Tibial artery (tissue), 4 donors: ENCODE results near the gene COQ3.

Experiments used
- DNase-seq, 2 donors: peaks; one replicate each; pipeline ENCODE4 v3.0.0-alpha.2; 2019
- H3K27ac ChIP-seq, 2 donors: fragments of 200-600 bp; sonication (generic) in 1 of 2; 1 replicate in 1 of 2; 2 replicates in 1 of 2; pipeline ENCODE4 v1.5.1; 2018 to 2019; ENCODE audit warnings: mild to moderate bottlenecking in 1 of 2
- H3K27me3 ChIP-seq, 2 donors: fragments of 200-600 bp; sonication (generic) in 1 of 2; one replicate each; pipeline versions ENCODE4 v1.5.1 to v1.6.0; 2016 to 2019
- H3K36me3 ChIP-seq, 3 donors: fragments of 200-600 bp; sonication (generic) in 2 of 3; one replicate each; pipeline ENCODE4 v1.5.1; 2016 to 2019; ENCODE audit warnings: mild to moderate bottlenecking in 2 of 3
- H3K4me1 ChIP-seq, 4 donors: fragments of 200-600 bp; sonication (generic) in 2 of 4; 1 replicate in 3 of 4; 2 replicates in 1 of 4; pipeline ENCODE4 v1.5.1; 2016 to 2019
- H3K4me3 ChIP-seq, 2 donors: fragments of 200-600 bp; sonication (generic) in 1 of 2; 1 replicate in 1 of 2; 2 replicates in 1 of 2; pipeline ENCODE4 v1.5.1; 2018 to 2019; ENCODE audit warnings: mild to moderate bottlenecking in 2 of 2
- H3K9me3 ChIP-seq, 3 donors: fragments of 200-600 bp; sonication (generic) in 1 of 3; one replicate each; pipeline ENCODE4 v1.5.1; 2016 to 2019
- CTCF ChIP-seq, 2 experiments: fragments of 200-600 bp in 1 of 2; fragments of 450-650 bp in 1 of 2; IDR thresholded peaks; one replicate each; pipeline ENCODE4 v1.5.1; 2017 to 2019; ENCODE audit warnings: antibody characterized with exemption in 2 of 2, mild to moderate bottlenecking in 1 of 2, moderate library complexity in 1 of 2
- intact Hi-C: fragments of 100-400 bp; cut with DNase I; formaldehyde crosslinking; loops from one replicate; pipeline ENCODE4 v1.15.0; 2023; ENCODE audit warnings: low total_unique reads

Gene COQ3

GRCh38 chr6:99426451-99426757, 32.4 kb upstream of the COQ3 start:
- Histone ChIP-seq H3K27me3 (no peaks in the 10 kb centered on the region), H3K4me3 (peak overlapping the region; percentile 69 to 85), H3K9me3 (no peaks in the 10 kb centered on the region), H3K36me3 (peaks cover 0 to 9% (median 4%) of the 10 kb centered on the region in 3 donors), H3K4me1 (peaks cover 0 to 52% (median 38%) of the 10 kb centered on the region in 4 donors), H3K27ac (peak overlapping the region; percentile 92 to 98)
- no peak for DNase-seq
- no peak for TF ChIP-seq CTCF (IDR thresholded peaks at IDR 0.05)
- intact Hi-C loops, result no loop called here

- Histone ChIP-seq H3K27ac (peak overlapping the region; percentile 92 to 98), H3K36me3 (peaks cover 0 to 3% (median 0%) of the 10 kb centered on the region in 3 donors), H3K27me3 (no peaks in the 10 kb centered on the region), H3K4me1 (peaks cover 0 to 57% (median 41%) of the 10 kb centered on the region in 4 donors), H3K9me3 (no peaks in the 10 kb centered on the region), H3K4me3 (peak overlapping the region; percentile 69 to 85)
- no peak for TF ChIP-seq CTCF (IDR thresholded peaks at IDR 0.05)
- peak; percentile 86 to 88 for DNase-seq
- intact Hi-C loops, result no loop called here
Measured at GRCh38 chr6:99425647-99426450, 31.9 kb upstream of the COQ3 start.

GRCh38 chr6:99424761-99425646, 31.0 kb upstream of the COQ3 start, which contains the start of gene PNISR:
TSS of gene PNISR (minus strand) at chr6:99425308. CDS start at chr6:99414659, 10,649 bp downstream.
- Histone ChIP-seq H3K4me1 (peaks cover 0 to 66% (median 43%) of the 10 kb centered on the region in 4 donors), H3K4me3 (peak within 1 kb of the TSS; percentile 69 to 85), H3K9me3 (no peaks in the 10 kb centered on the region), H3K27me3 (no peaks in the 10 kb centered on the region), H3K27ac (peak within 1 kb of the TSS; percentile 92 to 98), H3K36me3 (no peaks in the 10 kb centered on the region)
- intact Hi-C loops, result loop anchor here (5.0 kb wide), 1 partner anchor 92 kb away; the partner anchor contains the start of gene USP45
- peak; percentile 94 to 95 for DNase-seq
- TF ChIP-seq CTCF (IDR thresholded peaks at IDR 0.05), result no peak

- Histone ChIP-seq H3K27ac (peak overlapping the region; percentile 92 to 98), H3K27me3 (no peaks in the 10 kb centered on the region), H3K4me1 (peaks cover 0 to 76% (median 44%) of the 10 kb centered on the region in 4 donors), H3K4me3 (peak overlapping the region; percentile 69 to 85), H3K36me3 (no peaks in the 10 kb centered on the region), H3K9me3 (no peaks in the 10 kb centered on the region)
- intact Hi-C loops, result loop anchor here (5.0 kb wide), 1 partner anchor 93 kb away; the partner anchor contains the start of gene USP45
- no peak for DNase-seq
- TF ChIP-seq CTCF (IDR thresholded peaks at IDR 0.05), result no peak
Measured at GRCh38 chr6:99424022-99424421, 30.0 kb upstream of the COQ3 start.

GRCh38 chr6:99422912-99423311, 28.9 kb upstream of the COQ3 start:
- Histone ChIP-seq H3K9me3 (no peaks in the 10 kb centered on the region), H3K4me3 (peak overlapping the region in 1 of 2 donors; percentile 85), H3K27me3 (no peaks in the 10 kb centered on the region), H3K27ac (no peak overlapping the region), H3K36me3 (no peaks in the 10 kb centered on the region), H3K4me1 (peaks cover 0 to 81% (median 44%) of the 10 kb centered on the region in 4 donors)
- intact Hi-C loops, result loop anchor here (5.0 kb wide), 1 partner anchor 94 kb away; the partner anchor contains the start of gene USP45
- no peak for TF ChIP-seq CTCF (IDR thresholded peaks at IDR 0.05)
- DNase-seq, result no peak
